K562 (cell line): Measurements from ENCODE around the gene MYOT. TPM values are rescaled to one million over a fixed set of nuclear protein-coding genes. Genes with fewer than 3 reads are reported as not detected.

Source experiments
- ATAC-seq: fragments of 200-7000 bp; cut with Tn5 transposase; 3 replicates; pipeline ENCODE4 v1.9.1; 2020; ENCODE audit warnings: moderate library complexity
- BruUV-seq: library from RNA; stranded (reverse); fragments of 400-500 nt; replicated peaks from 2 replicates; lab custom pipeline; 2021; lab: Mats Ljungman, UMichigan
- CTCF ChIA-PET: fragments of 300-600 bp; formaldehyde crosslinking; extraction: SDS; loops from one replicate; lab custom pipeline; 2021; ENCODE audit warnings: low intra/inter-chr PET ratio; lab: Yijun Ruan, JAX
- POLR2A ChIA-PET: fragments of 300-600, 350-650 bp; sonication (Branson Sonifier 250); formaldehyde crosslinking; extraction: SDS; loops from one replicate; lab custom pipeline; 2021; ENCODE audit warnings: antibody characterized with exemption, inconsistent platforms; lab: Yijun Ruan, JAX
- DNase-seq, 4 experiments: peaks; one replicate each; pipeline versions ENCODE4 v3.0.0 to v3.0.0-alpha.2; 2011 to 2018; ENCODE audit warnings: low spot score in 3 of 4, mixed read lengths in 3 of 4; ENCODE audit errors: extremely low read depth in 1 of 4
- FAIRE-seq: peaks from 2 replicates; lab custom pipeline; 2011; peaks lifted over from hg19 to GRCh38; lab: Jason Lieb, UNC
- H2AFZ ChIP-seq: 2 replicates; pipeline ENCODE4 v1.6.0; 2011; ENCODE audit warnings: low read depth, low read length, control low read depth, inconsistent platforms
- H3K27ac ChIP-seq: fragments of 200-600 bp; 3 replicates; pipeline ENCODE4 v1.8.0; 2011; ENCODE audit warnings: low read depth, mild to moderate bottlenecking, control low read depth, inconsistent platforms, low read length, moderate library complexity, mixed read lengths; ENCODE audit errors: extremely low read depth
- H3K27me3 ChIP-seq, 2 experiments: fragments of 300-600 bp in 1 of 2; 2 replicates in 1 of 2; 3 replicates in 1 of 2; pipeline versions ENCODE4 v1.6.0 to v1.8.0; 2011; ENCODE audit warnings: inconsistent platforms in 2 of 2, low read length in 2 of 2, mild to moderate bottlenecking in 1 of 2, mixed read lengths in 1 of 2, moderate library complexity in 1 of 2; ENCODE audit not compliant: control insufficient read depth in 2 of 2, insufficient read depth in 2 of 2
- H3K36me3 ChIP-seq: fragments of 300-600 bp; 3 replicates; pipeline ENCODE4 v1.8.0; 2011; ENCODE audit warnings: mild to moderate bottlenecking, low read length, inconsistent platforms; ENCODE audit not compliant: control insufficient read depth, insufficient read depth
- H3K4me1 ChIP-seq, 2 experiments: fragments of 200-600 bp in 1 of 2; replicated peaks in 1 of 2; 2 replicates in 1 of 2; 3 replicates in 1 of 2; pipeline versions ENCODE4 v1.5.1 to v1.8.0; 2011; ENCODE audit warnings: inconsistent platforms in 2 of 2, low read length in 2 of 2, mild to moderate bottlenecking in 1 of 2, mixed read lengths in 1 of 2, moderate library complexity in 1 of 2; ENCODE audit not compliant: control insufficient read depth in 2 of 2, insufficient read depth in 2 of 2
- H3K4me2 ChIP-seq: 2 replicates; pipeline ENCODE4 v1.6.1; 2011; ENCODE audit warnings: low read length, control low read depth, inconsistent platforms, mixed read lengths; ENCODE audit not compliant: insufficient read depth
- H3K4me3 ChIP-seq: fragments of 200-600 bp; sonication (generic), shearing (Covaris generic); 2 replicates; pipeline ENCODE4 v1.5.1; 2016; ENCODE audit warnings: control low read depth, inconsistent platforms
- H3K79me2 ChIP-seq: fragments of 200-600 bp; 3 replicates; pipeline ENCODE4 v1.8.0; 2011; ENCODE audit warnings: low read length, inconsistent platforms; ENCODE audit not compliant: control insufficient read depth, insufficient read depth
- H3K9ac ChIP-seq, 2 experiments: 2 replicates each; pipeline versions ENCODE4 v1.6.0 to v1.6.1; 2011; ENCODE audit warnings: low read depth in 2 of 2, low read length in 2 of 2, control low read depth in 1 of 2, inconsistent platforms in 1 of 2, mild to moderate bottlenecking in 1 of 2, mixed read lengths in 1 of 2; ENCODE audit not compliant: insufficient read depth in 1 of 2
- H3K9me1 ChIP-seq: one replicate; pipeline ENCODE4 v1.6.0; 2011; ENCODE audit warnings: inconsistent platforms, mild to moderate bottlenecking, low read length, moderate library complexity; ENCODE audit not compliant: control insufficient read depth, insufficient read depth
- H3K9me3 ChIP-seq: replicated peaks from 2 replicates; pipeline ENCODE4 v1.5.1; 2011; ENCODE audit warnings: low read depth, low read length, inconsistent platforms; ENCODE audit not compliant: control insufficient read depth, insufficient read depth
- H4K20me1 ChIP-seq: replicated peaks from 2 replicates; pipeline ENCODE4 v1.6.1; 2011; ENCODE audit warnings: low read length, inconsistent platforms, mixed read lengths; ENCODE audit not compliant: control insufficient read depth, insufficient read depth
- EP300 ChIP-seq: IDR thresholded peaks from 2 replicates; pipeline ENCODE4 v1.6.1; 2012; ENCODE audit warnings: low read length, improper control_type of control experiment
- HMG20B ChIP-seq: fragments of 250-450 bp; sonication (Bioruptor Pico); IDR thresholded peaks from 2 replicates; pipeline ENCODE4 v1.5.0; 2021; ENCODE audit warnings: mild to moderate bottlenecking
- MYBL2 ChIP-seq, 2 experiments: fragments of 450-650 bp in 1 of 2; sonication (generic) in 1 of 2; formaldehyde crosslinking in 1 of 2; IDR thresholded peaks; 2 replicates each; pipeline versions ENCODE4 v1.6.1 to v1.8.1; 2017 to 2022; ENCODE audit warnings: borderline replicate concordance in 1 of 2, inconsistent platforms in 1 of 2, low read depth in 1 of 2, mild to moderate bottlenecking in 1 of 2, missing genetic modification reagents in 1 of 2, moderate library complexity in 1 of 2
- PATZ1 ChIP-seq: fragments of 250-450 bp; sonication (Bioruptor Pico); IDR thresholded peaks from 2 replicates; pipeline ENCODE4 v1.5.0; 2020; ENCODE audit warnings: mild to moderate bottlenecking, borderline replicate concordance
- PREB ChIP-seq: sonication (generic); formaldehyde crosslinking; IDR thresholded peaks from 2 replicates; pipeline ENCODE4 v1.8.1; 2023; ENCODE audit warnings: mild to moderate bottlenecking, missing genetic modification reagents
- RNF219 ChIP-seq: fragments of 250-450 bp; sonication (Bioruptor Pico); IDR thresholded peaks from 2 replicates; pipeline ENCODE4 v1.5.0; 2022; ENCODE audit warnings: mild to moderate bottlenecking
- TRIM24 ChIP-seq, 2 experiments: fragments of 450-650 bp; IDR thresholded peaks; 2 replicates each; pipeline ENCODE4 v1.6.1; 2016
- ZNF407 ChIP-seq: fragments of 450-650 bp; IDR thresholded peaks from 2 replicates; pipeline ENCODE4 v1.6.1; 2016; ENCODE audit warnings: low read depth
- WGBS: fragments of 100-300 bp; shearing (Covaris generic); methylation state at CpG from one replicate; pipeline ENCODE4 v1.1.6; 2016; ENCODE audit warnings: low coverage, mixed read lengths; ENCODE audit not compliant: insufficient coverage; ENCODE audit errors: missing lambda C conversion rate; 5-methylcytosine and 5-hydroxymethylcytosine counted together
- in situ Hi-C: fragments of 300-500 bp; cut with MboI; formaldehyde crosslinking; loops from 4 replicates; pipeline ENCODE4 v1.15.0; 2018; ENCODE audit warnings: inconsistent platforms, mixed read lengths
- intact Hi-C: fragments of 100-400 bp; cut with micrococcal nuclease; formaldehyde crosslinking; loops from 2 replicates; pipeline ENCODE4 v1.14.2; 2022
- polyA plus RNA-seq, 8 experiments: library from polyadenylated mRNA; depleted of rRNA in 4 of 8; stranded (reverse) in 5 of 8; unstranded in 3 of 8; fragments of >200 nt; fragmentation: Nextera tagmentation in 2 of 8; fragmentation: Illumina TruSeq in 1 of 8; extraction: Ambion mirVana in 2 of 8; extraction: Trizol in 1 of 8; gene quantifications; 2 replicates each; pipeline versions ENCODE4 v1.2.1 to v1.2.3, GENCODE V29; 2011 to 2014; ENCODE audit warnings: inconsistent platforms in 1 of 8, missing spikeins in 1 of 8
- total RNA-seq, 7 experiments: library from RNA; depleted of rRNA in 6 of 7; stranded (reverse); fragments of >200 nt in 6 of 7; fragmentation: Illumina TruSeq in 2 of 7; extraction: Trizol in 2 of 7; gene quantifications; 2 replicates each; pipeline versions ENCODE4 v1.2.1 to v1.2.3, GENCODE V29; 2011 to 2021; ENCODE audit warnings: low replicate concordance in 1 of 7

MYOT gene
- total and polyA plus RNA-seq, 9 of the 15 experiments (the other 6 are each of a cell fraction or from before 2014, with no cell fraction given), result 0.24 to 0.38 TPM; not detected in 7

GRCh38 chr5:137828664-137829063 lies 39.0 kb upstream of the MYOT start:
- H3K27ac ChIP-seq, result no peak overlapping the region
- no peak overlapping the region for H3K9ac ChIP-seq
- H4K20me1 ChIP-seq, result no peaks in the 10 kb centered on the region
- no peaks in the 10 kb centered on the region for H3K27me3 ChIP-seq
- H3K9me3 ChIP-seq, result no peaks in the 10 kb centered on the region
- in situ Hi-C loops (no loop called here), intact Hi-C loops (loop anchor here (10.0 kb wide), 1 partner anchor 204 kb away; no protein-coding TSS in a partner anchor)
- no peak for FAIRE-seq
- POLR2A ChIA-PET, result no interaction called here
- DNase-seq, result no peak
- no TSS peak for BruUV-seq
- CTCF ChIA-PET, result no interaction called here
- no peaks in the 10 kb centered on the region for H3K79me2 ChIP-seq
- WGBS, result 0% methylated on average over 1 of the region's 1 CpG
- no peak overlapping the region for H3K4me2 ChIP-seq
- TF ChIP-seq PREB (CRISPR knock-in tag) (no peak), MYBL2 (IDR thresholded peaks at IDR 0.05; ENCODE audit: low read depth) (no peak), MYBL2 (CRISPR knock-in tag; IDR thresholded peaks at IDR 0.05; ENCODE audit: borderline replicate concordance) (no peak), ZNF407 (no peak), TRIM24 (IDR thresholded peaks at IDR 0.05) (no peak), RNF219 (CRISPR knock-in tag) (no peak), PATZ1 (CRISPR knock-in tag) (no peak), HMG20B (CRISPR knock-in tag) (no peak), EP300 (no peak)
- H2AFZ ChIP-seq, result no peak overlapping the region
- no peaks in the 10 kb centered on the region for H3K9me1 ChIP-seq
- H3K36me3 ChIP-seq, result no peaks in the 10 kb centered on the region
- no peaks in the 10 kb centered on the region; a peak in 1 of 5 replicates for H3K4me1 ChIP-seq
- no peak overlapping the region for H3K4me3 ChIP-seq
- no peak for ATAC-seq
